PC-3 (cell line): ENCODE results near the gene NTN4.

ENCODE experiments used
- CTCF ChIP-seq: fragments of 300-600 bp; sonication (generic); conservative IDR thresholded peaks from 2 replicates; pipeline ENCODE4 v1.5.1; 2017; ENCODE audit warnings: antibody characterized with exemption, low read depth, mild to moderate bottlenecking, low read length
- EZH2 ChIP-seq: fragments of 300-600 bp; sonication (generic); IDR thresholded peaks from one replicate; pipeline ENCODE4 v1.6.1; 2017; ENCODE audit warnings: antibody characterized with exemption, mild to moderate bottlenecking, low read length; ENCODE audit not compliant: unreplicated experiment
- EZH2phosphoT487 ChIP-seq: fragments of 300-600 bp; sonication (generic); IDR thresholded peaks from 2 replicates; pipeline ENCODE4 v1.6.1; 2018; ENCODE audit warnings: mild to moderate bottlenecking, antibody characterized with exemption, low read length, borderline replicate concordance

GRCh38 chr12:95802482-95803270 is 12.1 kb upstream of the NTN4 start:
- TF ChIP-seq CTCF (no peak), EZH2 (no peak), EZH2phosphoT487 (no peak)
